GM12878 (cell line): ENCODE measurements around the gene NMNAT1. TPM values are rescaled to one million over a fixed set of nuclear protein-coding genes. Genes with fewer than 3 reads are reported as not detected.
A peak's percentile ranks its signal among the peaks of the same experiment; 100 is the strongest.

ENCODE experiments used
- ATAC-seq: fragments of 200-7000 bp; cut with Tn5 transposase; 3 replicates; pipeline ENCODE4 v1.9.1; 2020; ENCODE audit warnings: mild to moderate bottlenecking, moderate library complexity
- BruUV-seq: library from RNA; stranded (reverse); fragments of 400-500 nt; replicated peaks from 2 replicates; lab custom pipeline; 2021; lab: Mats Ljungman, UMichigan
- CTCF ChIA-PET: fragments of 300-600 bp; sonication (Branson Sonifier 250); formaldehyde crosslinking; extraction: SDS; loops from one replicate; lab custom pipeline; 2021; ENCODE audit warnings: inconsistent platforms; lab: Yijun Ruan, JAX
- POLR2A ChIA-PET: fragments of 350-600 bp; formaldehyde crosslinking; extraction: SDS; loops from one replicate; lab custom pipeline; 2021; ENCODE audit warnings: inconsistent platforms; lab: Charles Lee
- RAD21 ChIA-PET: fragments of 300-600 bp; sonication (Branson Sonifier 250); formaldehyde crosslinking; loops from one replicate; lab custom pipeline; 2023; ENCODE audit warnings: antibody characterized with exemption; ENCODE audit not compliant: unreplicated experiment; lab: Charles Lee
- SMC1A ChIA-PET: fragments of 300-600 bp; sonication (Branson Sonifier 250); formaldehyde crosslinking; loops from one replicate; lab custom pipeline; 2023; ENCODE audit not compliant: unreplicated experiment, uncharacterized antibody; lab: Charles Lee
- DNase-seq: peaks from one replicate; pipeline ENCODE4 v3.0.0-alpha.2; 2011; ENCODE audit warnings: low read depth, low spot score
- FAIRE-seq: peaks from 3 replicates; lab custom pipeline; 2011; peaks lifted over from hg19 to GRCh38; lab: Jason Lieb, UNC
- H2AFZ ChIP-seq: 2 replicates; pipeline ENCODE4 v1.6.0; 2011; ENCODE audit warnings: low read depth, low read length, control low read depth; ENCODE audit not compliant: control insufficient read depth
- H3K27ac ChIP-seq: 2 replicates; pipeline ENCODE4 v1.5.1; 2011; ENCODE audit warnings: control low read depth; ENCODE audit not compliant: control insufficient read depth, insufficient read depth
- H3K27me3 ChIP-seq, 2 experiments: replicated peaks in 1 of 2; 2 replicates each; pipeline versions ENCODE4 v1.6.0 to v1.6.1; 2011; ENCODE audit warnings: low read length in 1 of 2; ENCODE audit not compliant: control insufficient read depth in 2 of 2, insufficient read depth in 2 of 2
- H3K36me3 ChIP-seq, 2 experiments: 2 replicates each; pipeline ENCODE4 v1.5.1; 2011; ENCODE audit warnings: low read length in 1 of 2; ENCODE audit not compliant: control insufficient read depth in 2 of 2, insufficient read depth in 2 of 2
- H3K4me1 ChIP-seq: 2 replicates; pipeline ENCODE4 v1.6.1; 2011; ENCODE audit warnings: mild to moderate bottlenecking, low read length, moderate library complexity, mixed read lengths; ENCODE audit not compliant: control insufficient read depth, insufficient read depth
- H3K4me2 ChIP-seq: 2 replicates; pipeline ENCODE4 v1.6.0; 2011; ENCODE audit warnings: control low read depth; ENCODE audit not compliant: control insufficient read depth, insufficient read depth
- H3K4me3 ChIP-seq: fragments of 200-600 bp; sonication (generic); 2 replicates; pipeline ENCODE4 v1.5.1; 2016
- H3K79me2 ChIP-seq: 2 replicates; pipeline ENCODE4 v1.6.0; 2011; ENCODE audit warnings: low read length; ENCODE audit not compliant: control insufficient read depth, insufficient read depth
- H3K9ac ChIP-seq: 2 replicates; pipeline ENCODE4 v1.8.0; 2011; ENCODE audit warnings: low read length, control low read depth, mixed read lengths; ENCODE audit not compliant: control insufficient read depth, insufficient read depth
- H3K9me3 ChIP-seq: replicated peaks from 3 replicates; pipeline ENCODE4 v1.5.1; 2011; ENCODE audit warnings: mild to moderate bottlenecking, low read length; ENCODE audit not compliant: control insufficient read depth, insufficient read depth
- H4K20me1 ChIP-seq: 2 replicates; pipeline ENCODE4 v1.6.0; 2011; ENCODE audit not compliant: control insufficient read depth, insufficient read depth
- BCL3 ChIP-seq: IDR thresholded peaks from 2 replicates; pipeline ENCODE4 v1.6.1; 2011; ENCODE audit warnings: borderline replicate concordance, low read depth, mild to moderate bottlenecking, moderate library complexity, low read length; ENCODE audit not compliant: insufficient read depth, poor library complexity, severe bottlenecking
- CTCF ChIP-seq, 3 experiments: IDR thresholded peaks in 2 of 3; conservative IDR thresholded peaks in 1 of 3; 2 replicates each; pipeline ENCODE4 v1.5.1; 2011; ENCODE audit warnings: low read depth in 3 of 3, low read length in 3 of 3, mild to moderate bottlenecking in 3 of 3, control low read depth in 2 of 3, moderate library complexity in 2 of 3, inconsistent platforms in 1 of 3, mixed read lengths in 1 of 3; ENCODE audit not compliant: control insufficient read depth in 2 of 3, insufficient read depth in 1 of 3; ENCODE audit errors: extremely low read depth in 1 of 3
- FOXM1 ChIP-seq: IDR thresholded peaks from 2 replicates; pipeline ENCODE4 v1.6.1; 2012; ENCODE audit warnings: low read depth, mild to moderate bottlenecking, inconsistent platforms, low read length, moderate library complexity
- NFIC ChIP-seq: IDR thresholded peaks from 2 replicates; pipeline ENCODE4 v1.6.1; 2012; ENCODE audit warnings: low read depth, mild to moderate bottlenecking, inconsistent platforms, low read length, moderate library complexity
- PKNOX1 ChIP-seq: fragments of 450-650 bp; IDR thresholded peaks from 2 replicates; pipeline ENCODE4 v1.6.1; 2016; ENCODE audit warnings: mild to moderate bottlenecking
- SMARCA5 ChIP-seq: fragments of 450-650 bp; IDR thresholded peaks from 2 replicates; pipeline ENCODE4 v1.6.1; 2017; ENCODE audit warnings: mild to moderate bottlenecking
- SREBF2 ChIP-seq: IDR thresholded peaks from 2 replicates; pipeline ENCODE4 v1.6.1; 2012; ENCODE audit warnings: mild to moderate bottlenecking, low read length
- SRF ChIP-seq, 2 experiments: IDR thresholded peaks; 2 replicates each; pipeline ENCODE4 v1.6.1; 2011; ENCODE audit warnings: low read depth in 2 of 2, low read length in 2 of 2, mild to moderate bottlenecking in 1 of 2, moderate library complexity in 1 of 2
- SUPT20H ChIP-seq: IDR thresholded peaks from 2 replicates; pipeline ENCODE4 v1.6.1; 2011; ENCODE audit warnings: low read depth, mild to moderate bottlenecking, low read length, moderate library complexity, borderline replicate concordance; ENCODE audit not compliant: control insufficient read depth
- ZNF24 ChIP-seq: fragments of 450-650 bp; IDR thresholded peaks from 2 replicates; pipeline ENCODE4 v1.6.1; 2017; ENCODE audit warnings: antibody characterized with exemption, mild to moderate bottlenecking
- ZZZ3 ChIP-seq: IDR thresholded peaks from 2 replicates; pipeline ENCODE4 v1.6.1; 2011; ENCODE audit warnings: low read depth; ENCODE audit not compliant: control insufficient read depth, insufficient read length
- WGBS: methylation state at CpG from one replicate; pipeline ENCODE4 v1.1.6; 2016; ENCODE audit warnings: low lambda C conversion rate; ENCODE audit not compliant: insufficient replicate concordance, insufficient coverage; ENCODE audit errors: missing lambda C conversion rate; 5-methylcytosine and 5-hydroxymethylcytosine counted together
- in situ Hi-C: fragments of 300-500 bp; cut with MboI; formaldehyde crosslinking; loops from 9 replicates; pipeline ENCODE4 v1.14.3; 2018; ENCODE audit warnings: mixed read lengths
- intact Hi-C: fragments of 100-400 bp; cut with micrococcal nuclease; formaldehyde crosslinking; loops from one replicate; pipeline ENCODE4 v1.14.2; 2022; ENCODE audit not compliant: unreplicated experiment
- polyA plus RNA-seq, 11 experiments: library from polyadenylated mRNA; depleted of rRNA in 4 of 11; unstranded in 6 of 11; stranded (reverse) in 5 of 11; fragments of >200 nt; fragmentation: Nextera tagmentation in 4 of 11; fragmentation: Illumina TruSeq in 1 of 11; extraction: Ambion mirVana in 4 of 11; extraction: Trizol in 1 of 11; gene quantifications; 1 replicate in 1 of 11; 2 replicates in 10 of 11; pipeline versions ENCODE4 v1.2.1 to v1.2.3, GENCODE V29; 2011 to 2016; ENCODE audit warnings: inconsistent platforms in 2 of 11, missing spikeins in 2 of 11, low read depth in 1 of 11
- total RNA-seq, 4 experiments: library from RNA; depleted of rRNA in 3 of 4; stranded (reverse); fragments of >200 nt in 3 of 4; fragmentation: Illumina TruSeq in 1 of 4; extraction: Trizol in 1 of 4; gene quantifications; 2 replicates each; pipeline versions ENCODE4 v1.2.1 to v1.2.3, GENCODE V29; 2013 to 2021

The NMNAT1 gene
- total and polyA plus RNA-seq, 10 of the 15 experiments (the other 5 are each of a cell fraction or from before 2014, with no cell fraction given) = 7.2 to 16.7 (median 11.7) TPM

GRCh38 chr1:9914610-9914937, 28.7 kb upstream of the NMNAT1 start:
- Histone ChIP-seq H3K36me3 (no peaks in the 10 kb centered on the region), H3K79me2 (peaks cover under 1% of the 10 kb centered on the region; the same call in 1 of the 2 replicates), H4K20me1 (no peaks in the 10 kb centered on the region), H2AFZ (no peak overlapping the region), H3K9ac (no peak overlapping the region), H3K4me2 (no peak overlapping the region), H3K4me1 (peaks cover 4% of the 10 kb centered on the region), H3K27me3 (no peaks in the 10 kb centered on the region), H3K9me3 (no peaks in the 10 kb centered on the region), H3K27ac (no peak overlapping the region), H3K4me3 (no peak overlapping the region)
- WGBS = 68% methylated on average over 2 of the region's 2 CpGs
- TF ChIP-seq ZZZ3 (no peak), CTCF (IDR thresholded peaks at IDR 0.05 in 2 of 3, conservative IDR thresholded peaks at IDR 0.05 in 1 of 3; ENCODE audit: control insufficient read depth in 2 of 3, extremely low read depth in 1 of 3, insufficient read depth in 1 of 3, low read depth in 3 of 3, low read length in 3 of 3) (0 out of 6 replicates have a peak, but pooled peaks of 1 of the 3 experiments have one; percentile 17)
- FAIRE-seq (no peak), DNase-seq (no peak), ATAC-seq (no peak)
- ChIA-PET SMC1A (interaction anchor here (0.9 to 1.2 kb wide), 4 partner anchors 10 to 298 kb away, joined by 3 to 5 read pairs (median 4); no protein-coding TSS in a partner anchor), RAD21 (interaction anchor here (0.9 to 1.1 kb wide), 3 partner anchors 37 to 130 kb away, joined by 3 to 6 read pairs (median 3); no protein-coding TSS in a partner anchor), POLR2A (interaction anchor here (0.7 kb wide), 2 partner anchors 14 to 506 kb away, joined by 3 to 4 read pairs; no protein-coding TSS in a partner anchor), CTCF (interaction anchor here (1.2 to 2.3 kb wide), 8 partner anchors 23 to 419 kb away, joined by 3 to 15 read pairs (median 4); no protein-coding TSS in a partner anchor)
- in situ Hi-C loops (no loop called here), intact Hi-C loops (no loop called here)
- BruUV-seq = no TSS peak

- Histone ChIP-seq H3K4me3 (no peak overlapping the region), H3K9ac (no peak overlapping the region), H3K36me3 (no peaks in the 10 kb centered on the region), H3K4me2 (no peak overlapping the region), H3K79me2 (no peaks in the 10 kb centered on the region), H2AFZ (no peak overlapping the region), H3K27me3 (no peaks in the 10 kb centered on the region), H4K20me1 (no peaks in the 10 kb centered on the region), H3K4me1 (peaks cover under 1% of the 10 kb centered on the region; the same call in 1 of the 2 replicates), H3K27ac (no peak overlapping the region), H3K9me3 (no peaks in the 10 kb centered on the region)
- intact Hi-C loops = no loop called here
- SMC1A ChIA-PET = interaction anchor here (0.6 kb wide), 1 partner anchor 541 kb away, joined by 3 read pairs; no protein-coding TSS in a partner anchor
- in situ Hi-C loops = no loop called here
- DNase-seq = no peak
- POLR2A ChIA-PET = interaction anchor here (0.6 kb wide), 1 partner anchor 862 kb away, joined by 4 read pairs; no protein-coding TSS in a partner anchor
- FAIRE-seq = no peak
- ATAC-seq = no peak
- BruUV-seq = no TSS peak
- RAD21 ChIA-PET = interaction anchor here (0.9 kb wide), 1 partner anchor 132 kb away, joined by 3 read pairs; no protein-coding TSS in a partner anchor
- WGBS = 94% methylated on average over 2 of the region's 2 CpGs
- CTCF ChIA-PET = interaction anchor here (0.6 to 3.3 kb wide), 6 partner anchors 11 to 300 kb away, joined by 3 to 10 read pairs (median 4); no protein-coding TSS in a partner anchor
- TF ChIP-seq BCL3 (no peak), SRF (IDR thresholded peaks at IDR 0.05; ENCODE audit: low read depth in 2 of 2, low read length in 2 of 2) (no peak), ZNF24 (no peak), PKNOX1 (no peak), SMARCA5 (no peak), NFIC (no peak), SUPT20H (no peak), FOXM1 (no peak), ZZZ3 (no peak), SREBF2 (no peak)
These were observed 26.8 kb upstream of the NMNAT1 start for GRCh38 chr1:9916452-9916851.
